ENCODE measurements around the gene HES7. TPM values are rescaled to one million over a fixed set of nuclear protein-coding genes. Genes with fewer than 3 reads are reported as not detected.
"Not testable (repeated sequence)": the region's sequence is repeated elsewhere in the genome, so short reads cannot be mapped to it uniquely, and the experiment has no call there.

Gene HES7
- total RNA-seq = under 1 TPM; 0.15 to 0.20 TPM

GRCh38 chr17:8123695-8124349 lies at the start of gene HES7:
Gene HES7, minus strand, starts transcription at chr17:8124106. Its CDS starts 22 bp downstream, at chr17:8124084.
- DNase-seq = no peak
- Mint-ChIP-seq H3K27ac (peak within 1 kb of the TSS; percentile 16), H3K9me3 (no peaks in the 10 kb centered on the region), H3K4me1 (peaks cover 70% of the 10 kb centered on the region), H3K4me3 (peak within 1 kb of the TSS; percentile 86), H3K36me3 (ENCODE audit: low read depth) (peaks cover 3% of the 10 kb centered on the region), H3K27me3 (peaks cover 50% of the 10 kb centered on the region)
- ChIA-PET POLR2A (interaction anchor here (2.3 kb wide), 1 partner anchor 49 kb away, joined by 8 read pairs; no protein-coding TSS in a partner anchor), CTCF (interaction anchor here (0.5 to 4.0 kb wide), 13 partner anchors 10 to 1597 kb away, joined by 3 to 27 read pairs (median 4); no protein-coding TSS in a partner anchor)

GRCh38 chr17:8173056-8173870 lies 49.4 kb upstream of the HES7 start:
- H3K36me3 Mint-ChIP-seq (ENCODE audit: low read depth) = peaks cover 3% of the 10 kb centered on the region
- ChIA-PET POLR2A (interaction anchor here (0.5 to 1.8 kb wide), 21 partner anchors 9 to 938 kb away, joined by 3 to 35 read pairs (median 4); partner anchors contain the start of genes BORCS6, CTC1, SLC25A35 and VAMP2), CTCF (interaction anchor here (1.0 to 1.6 kb wide), 10 partner anchors 13 to 204 kb away, joined by 3 to 8 read pairs (median 4); partner anchors contain the start of genes HES7 and KRABD2)
- peak overlapping the region; percentile 95 for H3K4me3 Mint-ChIP-seq
- no peaks in the 10 kb centered on the region for H3K9me3 Mint-ChIP-seq
- H3K4me1 Mint-ChIP-seq = peaks cover 58% of the 10 kb centered on the region
- DNase-seq = peak; percentile 88
- H3K27me3 Mint-ChIP-seq = no peaks in the 10 kb centered on the region
- H3K27ac Mint-ChIP-seq = peak overlapping the region; percentile 100

GRCh38 chr17:8170186-8170585 lies 46.3 kb upstream of the HES7 start:
- POLR2A ChIA-PET; H3K36me3 Mint-ChIP-seq (ENCODE audit: low read depth); H3K27me3 Mint-ChIP-seq; H3K9me3 Mint-ChIP-seq; H3K4me3 Mint-ChIP-seq; DNase-seq; H3K27ac Mint-ChIP-seq: not testable (repeated sequence)
- peaks cover 43% of the 10 kb centered on the region for H3K4me1 Mint-ChIP-seq
- CTCF ChIA-PET = interaction anchor here (0.8 to 1.6 kb wide), 3 partner anchors 12 to 25 kb away, joined by 3 to 7 read pairs (median 3); no protein-coding TSS in a partner anchor

GRCh38 chr17:8167526-8167925 lies 43.6 kb upstream of the HES7 start:
- ChIA-PET POLR2A (no interaction called here), CTCF (interaction anchor here (0.5 to 1.4 kb wide), 6 partner anchors 9 to 97 kb away, joined by 3 to 7 read pairs (median 4); no protein-coding TSS in a partner anchor)
- DNase-seq = no peak
- no peak overlapping the region for H3K4me3 Mint-ChIP-seq
- H3K27me3 Mint-ChIP-seq = no peaks in the 10 kb centered on the region
- H3K27ac Mint-ChIP-seq = no peak overlapping the region
- H3K36me3 Mint-ChIP-seq (ENCODE audit: low read depth) = peaks cover 2% of the 10 kb centered on the region
- H3K9me3 Mint-ChIP-seq = no peaks in the 10 kb centered on the region
- peaks cover 42% of the 10 kb centered on the region for H3K4me1 Mint-ChIP-seq

- Mint-ChIP-seq H3K36me3 (ENCODE audit: low read depth) (peaks cover 5% of the 10 kb centered on the region), H3K27ac (no peak overlapping the region), H3K27me3 (no peaks in the 10 kb centered on the region), H3K4me1 (peaks cover 40% of the 10 kb centered on the region), H3K4me3 (no peak overlapping the region), H3K9me3 (no peaks in the 10 kb centered on the region)
- ChIA-PET CTCF (interaction anchor here (0.9 to 1.4 kb wide), 3 partner anchors 9 to 41 kb away, joined by 3 to 5 read pairs (median 3); no protein-coding TSS in a partner anchor), POLR2A (no interaction called here)
- DNase-seq = no peak
Measured at GRCh38 chr17:8166731-8167130, 42.8 kb upstream of the HES7 start.

- ChIA-PET CTCF (interaction anchor here (1.4 to 1.7 kb wide), 2 partner anchors 10 to 26 kb away, joined by 4 to 7 read pairs; no protein-coding TSS in a partner anchor), POLR2A (interaction anchor here (1.6 kb wide), 1 partner anchor 9 kb away, joined by 35 read pairs; no protein-coding TSS in a partner anchor)
- peak overlapping the region; percentile 99 for H3K27ac Mint-ChIP-seq
- H3K27me3 Mint-ChIP-seq = no peaks in the 10 kb centered on the region
- DNase-seq = peak; percentile 39
- peaks cover 51% of the 10 kb centered on the region for H3K4me1 Mint-ChIP-seq
- H3K36me3 Mint-ChIP-seq (ENCODE audit: low read depth) = peaks cover 23% of the 10 kb centered on the region
- H3K4me3 Mint-ChIP-seq = peak overlapping the region; percentile 83
- H3K9me3 Mint-ChIP-seq = no peaks in the 10 kb centered on the region
Measured at GRCh38 chr17:8164815-8165131, 40.9 kb upstream of the HES7 start.

GRCh38 chr17:8163978-8164814 lies 40.3 kb upstream of the HES7 start:
- ChIA-PET POLR2A (interaction anchor here (1.6 kb wide), 1 partner anchor 9 kb away, joined by 35 read pairs; no protein-coding TSS in a partner anchor), CTCF (interaction anchor here (1.4 to 1.7 kb wide), 2 partner anchors 10 to 25 kb away, joined by 4 to 7 read pairs; no protein-coding TSS in a partner anchor)
- peak; percentile 85 for DNase-seq
- H3K4me1 Mint-ChIP-seq = peaks cover 57% of the 10 kb centered on the region
- no peaks in the 10 kb centered on the region for H3K9me3 Mint-ChIP-seq
- H3K36me3 Mint-ChIP-seq (ENCODE audit: low read depth) = peaks cover 28% of the 10 kb centered on the region
- no peaks in the 10 kb centered on the region for H3K27me3 Mint-ChIP-seq
- H3K27ac Mint-ChIP-seq = peak overlapping the region; percentile 99
- peak overlapping the region; percentile 83 for H3K4me3 Mint-ChIP-seq

GRCh38 chr17:8162997-8163977 lies 39.4 kb upstream of the HES7 start:
- Mint-ChIP-seq H3K27me3 (no peaks in the 10 kb centered on the region), H3K4me3 (peak overlapping the region; percentile 83), H3K4me1 (peaks cover 64% of the 10 kb centered on the region), H3K36me3 (ENCODE audit: low read depth) (peaks cover 35% of the 10 kb centered on the region), H3K9me3 (no peaks in the 10 kb centered on the region), H3K27ac (peak overlapping the region; percentile 99)
- ChIA-PET POLR2A (interaction anchor here (0.6 to 1.6 kb wide), 2 partner anchors 10 kb away, joined by 3 to 35 read pairs; no protein-coding TSS in a partner anchor), CTCF (interaction anchor here (1.4 to 1.7 kb wide), 2 partner anchors 9 to 24 kb away, joined by 4 to 7 read pairs; no protein-coding TSS in a partner anchor)
- DNase-seq = peak; percentile 26

- Mint-ChIP-seq H3K4me1 (peaks cover 65% of the 10 kb centered on the region), H3K4me3 (peak within 1 kb of the TSS; percentile 85), H3K36me3 (ENCODE audit: low read depth) (peaks cover 39% of the 10 kb centered on the region), H3K27me3 (no peaks in the 10 kb centered on the region), H3K27ac (peak within 1 kb of the TSS; percentile 99), H3K9me3 (no peaks in the 10 kb centered on the region)
- CTCF ChIA-PET = no interaction called here
- POLR2A ChIA-PET = interaction anchor here (0.6 to 1.9 kb wide), 2 partner anchors 11 kb away, joined by 3 to 9 read pairs; no protein-coding TSS in a partner anchor
- DNase-seq = peak; percentile 84
Measured at GRCh38 chr17:8162233-8162996, 38.5 kb upstream of the HES7 start, which contains the start of gene VAMP2. Gene VAMP2, minus strand, starts transcription at chr17:8162948. Its CDS starts 69 bp downstream, at chr17:8162879.

Data from activated CD4-positive, alpha-beta T cell treated with anti-CD3 and anti-CD28 coated beads, Interleukin-2, amount 10 ng/mL, durations not matched to agents 7 days and 5 days (primary cell).